Mesodermal cell (in vitro differentiated cells): ENCODE measurements around the gene ERGIC2.
"Not testable (repeated sequence)": the region's sequence is repeated elsewhere in the genome, so short reads cannot be mapped to it uniquely, and the experiment has no call there.

Experiments used
- H3K27ac ChIP-seq: 2 replicates; pipeline ENCODE4 v1.7.0; 2013; ENCODE audit warnings: mild to moderate bottlenecking, low read depth, low read length, moderate library complexity; ENCODE audit not compliant: severe bottlenecking
- H3K36me3 ChIP-seq: 2 replicates; pipeline ENCODE4 v1.7.1; 2013; ENCODE audit warnings: mild to moderate bottlenecking, low read length, moderate library complexity; ENCODE audit not compliant: control insufficient read depth, insufficient read depth
- H3K4me1 ChIP-seq: one replicate; pipeline ENCODE4 v1.7.1; 2013; ENCODE audit warnings: mild to moderate bottlenecking, low read length; ENCODE audit not compliant: insufficient read depth, control insufficient read depth, poor library complexity, severe bottlenecking
- H3K4me3 ChIP-seq: 2 replicates; pipeline ENCODE4 v1.7.0; 2013; ENCODE audit warnings: low read length, control low read depth, mild to moderate bottlenecking; ENCODE audit not compliant: insufficient read depth, poor library complexity, severe bottlenecking; ENCODE audit errors: extremely low read depth
- H3K9me3 ChIP-seq: 2 replicates; pipeline ENCODE4 v1.7.1; 2013; ENCODE audit warnings: mild to moderate bottlenecking, low read length, moderate library complexity; ENCODE audit not compliant: control insufficient read depth
- WGBS, 2 experiments: methylation state at CpG; one replicate each; pipeline ENCODE4 v1.1.5; 2013; ENCODE audit warnings: missing lambda C conversion rate in 2 of 2; ENCODE audit not compliant: insufficient coverage in 2 of 2; 5-methylcytosine and 5-hydroxymethylcytosine counted together

The ERGIC2 gene

GRCh38 chr12:29299633-29300032 is 81.3 kb downstream of the ERGIC2 start:
- Histone ChIP-seq H3K4me3 (no peak overlapping the region), H3K4me1 (no peaks in the 10 kb centered on the region), H3K36me3 (no peaks in the 10 kb centered on the region), H3K9me3 (no peaks in the 10 kb centered on the region), H3K27ac (no peak overlapping the region)
- WGBS, 2 experiments = 65 to 82% methylated on average over 2 of the region's 2 CpGs

- H3K36me3 ChIP-seq = no peaks in the 10 kb centered on the region
- H3K9me3 ChIP-seq = no peaks in the 10 kb centered on the region
- H3K4me3 ChIP-seq = no peak overlapping the region
- H3K27ac ChIP-seq = no peak overlapping the region
- H3K4me1 ChIP-seq = no peaks in the 10 kb centered on the region
- WGBS, 2 experiments = 92 to 100% methylated on average over 2 of the region's 3 CpGs
Observed at GRCh38 chr12:29291226-29291625, 89.7 kb downstream of the ERGIC2 start.

GRCh38 chr12:29290475-29290874 is 90.5 kb downstream of the ERGIC2 start:
- not testable (repeated sequence) for H3K36me3 ChIP-seq, H3K4me1 ChIP-seq, H3K27ac ChIP-seq, H3K4me3 ChIP-seq, H3K9me3 ChIP-seq

DNA sequence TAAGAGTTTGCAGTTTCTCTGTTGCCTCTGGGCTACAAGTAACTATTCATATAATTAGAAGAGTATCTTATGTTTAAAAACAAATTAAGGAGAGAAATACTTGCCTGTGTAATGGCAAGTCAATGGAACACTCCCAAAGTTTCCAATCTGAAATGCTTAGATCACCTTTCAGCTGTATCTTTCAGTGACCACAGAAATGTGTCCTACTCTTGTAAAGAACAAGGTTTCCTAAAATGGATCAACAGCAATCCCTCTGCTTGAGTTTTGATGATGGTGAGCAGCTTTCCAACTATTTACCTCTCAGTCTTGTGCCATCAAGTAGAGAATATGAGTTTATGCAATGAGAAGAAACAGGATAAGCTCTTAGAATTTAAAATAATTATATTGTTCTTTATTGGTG is 92.9 kb downstream of the ERGIC2 start:
- Histone ChIP-seq H3K27ac (no peak overlapping the region), H3K4me3 (no peak overlapping the region), H3K36me3 (no peaks in the 10 kb centered on the region), H3K4me1 (no peaks in the 10 kb centered on the region), H3K9me3 (no peaks in the 10 kb centered on the region)

GRCh38 chr12:29287622-29288021 is 93.3 kb downstream of the ERGIC2 start:
- H3K27ac ChIP-seq = no peak overlapping the region
- WGBS, 2 experiments = 50 to 80% methylated on average over 1 of the region's 1 CpG

More at GRCh38 chr12:29287622-29288021, 93.3 kb downstream of the ERGIC2 start:
- Histone ChIP-seq H3K9me3 (no peaks in the 10 kb centered on the region), H3K4me3 (no peak overlapping the region), H3K4me1 (no peaks in the 10 kb centered on the region), H3K36me3 (no peaks in the 10 kb centered on the region)
